RCC 7860 (cell line): Measurements from ENCODE around the gene GPRC5A.
"Not testable (repeated sequence)": the region's sequence is repeated elsewhere in the genome, so short reads cannot be mapped to it uniquely, and the experiment has no call there.

Source experiments
- DNase-seq: peaks from one replicate; pipeline ENCODE4 v3.0.0-alpha.2; 2015; ENCODE audit warnings: low spot score
- FAIRE-seq: peaks from 2 replicates; lab custom pipeline; 2012; peaks lifted over from hg19 to GRCh38; lab: Jason Lieb, UNC

The GPRC5A gene

DNA sequence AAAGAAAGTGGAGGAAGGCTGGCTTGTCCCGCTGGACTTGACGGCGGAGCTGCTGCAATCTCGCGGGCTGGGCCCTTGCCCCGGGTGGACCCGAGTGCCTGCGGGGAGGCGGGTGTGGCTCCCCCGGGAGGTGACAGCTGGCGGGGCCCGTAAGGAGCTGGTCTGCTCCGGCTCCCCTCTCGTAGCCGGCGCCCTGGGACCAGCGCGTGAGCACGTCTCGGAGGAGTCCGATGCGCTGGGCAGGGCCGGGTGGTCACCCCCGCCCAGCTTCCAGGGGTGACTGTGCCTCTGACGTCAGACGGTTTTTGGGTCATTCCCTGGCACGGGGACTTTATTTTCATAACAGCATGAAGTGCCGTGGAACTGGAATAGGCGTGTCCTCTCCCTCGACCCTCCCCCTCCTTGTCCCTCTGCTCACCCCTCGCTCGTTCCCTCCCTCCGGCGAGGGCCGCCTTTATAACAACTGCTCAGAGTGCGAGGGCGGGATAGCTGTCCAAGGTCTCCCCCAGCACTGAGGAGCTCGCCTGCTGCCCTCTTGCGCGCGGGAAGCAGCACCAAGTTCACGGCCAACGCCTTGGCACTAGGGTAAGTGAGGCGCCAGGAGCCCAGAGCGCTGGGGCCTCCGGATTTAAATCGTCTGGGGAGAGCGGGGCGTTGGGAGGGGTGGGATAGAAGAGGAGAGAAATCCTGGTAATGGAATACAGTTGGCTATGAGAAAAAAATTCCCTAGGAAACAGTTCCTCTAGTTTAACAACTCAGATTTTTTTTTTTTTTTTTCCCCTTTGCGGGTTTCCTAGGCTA, at the start of gene GPRC5A:
Gene GPRC5A, plus strand, starts transcription at position 483 of the 801 bp plus-strand sequence. CDS start 16,688 bp downstream, outside the sequence.
- peak; percentile 86 for DNase-seq
- FAIRE-seq: peak; percentile 54

GRCh38 chr12:12845794-12846243, 45.5 kb upstream of the GPRC5A start:
- no peak for FAIRE-seq
- DNase-seq: no peak

DNA sequence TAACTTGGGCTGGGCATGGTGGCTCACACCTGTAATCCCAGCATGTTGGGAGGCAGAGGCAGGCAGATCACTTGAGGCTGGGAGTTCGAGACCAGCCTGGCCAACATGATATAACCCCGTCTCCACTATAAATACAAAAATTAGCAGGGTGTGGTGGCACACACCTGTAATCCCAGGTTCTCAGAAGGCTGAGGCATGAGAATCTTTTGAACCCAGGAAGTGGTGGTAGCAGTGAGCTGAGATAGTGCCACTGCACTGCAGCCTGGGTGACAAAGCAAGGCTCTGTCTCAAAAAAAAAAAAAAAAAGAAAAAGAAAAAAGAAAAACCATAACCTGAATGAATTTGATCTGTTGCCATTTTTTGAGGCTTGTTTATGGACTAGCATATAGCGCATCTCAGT, 44.6 kb upstream of the GPRC5A start:
- FAIRE-seq, DNase-seq: not testable (repeated sequence)

GRCh38 chr12:12853435-12853834, 37.9 kb upstream of the GPRC5A start:
- FAIRE-seq (no peak), DNase-seq (no peak)

- FAIRE-seq (no peak), DNase-seq (peak; percentile 25)
Observed at GRCh38 chr12:12859690-12860089, 31.7 kb upstream of the GPRC5A start.

DNA sequence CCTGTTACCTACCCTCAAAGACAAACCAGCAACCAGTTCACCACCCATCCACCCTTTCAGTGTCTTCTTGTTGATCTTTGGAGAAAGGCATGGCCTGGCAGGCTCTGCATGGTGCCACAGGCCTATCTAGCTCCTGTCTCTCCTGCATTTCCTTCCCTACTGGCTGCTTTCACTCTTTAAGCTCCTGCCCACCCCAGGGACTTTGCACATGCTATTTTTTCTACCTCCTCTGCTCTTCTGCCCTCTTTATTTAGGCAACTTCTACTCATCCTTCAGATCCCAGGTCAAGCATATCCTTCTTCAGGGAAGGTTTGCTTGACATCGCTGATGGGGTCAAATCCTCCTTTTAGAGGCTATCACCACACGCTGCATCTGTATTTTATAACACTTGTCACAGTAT, 27.1 kb upstream of the GPRC5A start:
- FAIRE-seq: no peak
- DNase-seq: no peak

GRCh38 chr12:12868477-12869235, 22.7 kb upstream of the GPRC5A start:
- no peak for DNase-seq
- FAIRE-seq: no peak

- FAIRE-seq (peak; percentile 81), DNase-seq (peak; percentile 91)
Observed at GRCh38 chr12:12870465-12870864, 20.9 kb upstream of the GPRC5A start.

- no peak for FAIRE-seq
- no peak for DNase-seq
Observed at GRCh38 chr12:12871587-12872138, 19.7 kb upstream of the GPRC5A start.

- FAIRE-seq: peak; percentile 65
- peak; percentile 82 for DNase-seq
Observed at GRCh38 chr12:12872139-12872933, 19.0 kb upstream of the GPRC5A start.

DNA sequence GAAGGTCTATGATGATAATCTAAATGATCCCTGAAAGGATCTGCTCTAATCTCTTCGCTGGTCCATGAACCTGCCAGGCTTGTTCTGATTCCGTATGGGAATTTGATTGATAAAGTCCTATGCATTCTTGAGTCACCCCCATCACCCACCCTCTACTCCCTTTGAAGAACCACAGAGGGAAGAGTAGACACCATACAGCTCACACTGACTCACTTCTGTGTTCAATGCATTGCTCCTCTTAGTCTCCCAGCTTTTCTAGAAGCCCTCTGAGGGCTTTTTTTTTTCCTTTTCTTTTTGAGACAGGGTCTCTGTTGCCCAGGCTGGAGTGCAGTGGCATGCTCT, 18.5 kb upstream of the GPRC5A start:
- DNase-seq (peak; percentile 61), FAIRE-seq (peak; percentile 25)

GRCh38 chr12:12874029-12874428, 17.3 kb upstream of the GPRC5A start:
- FAIRE-seq: no peak

DNA sequence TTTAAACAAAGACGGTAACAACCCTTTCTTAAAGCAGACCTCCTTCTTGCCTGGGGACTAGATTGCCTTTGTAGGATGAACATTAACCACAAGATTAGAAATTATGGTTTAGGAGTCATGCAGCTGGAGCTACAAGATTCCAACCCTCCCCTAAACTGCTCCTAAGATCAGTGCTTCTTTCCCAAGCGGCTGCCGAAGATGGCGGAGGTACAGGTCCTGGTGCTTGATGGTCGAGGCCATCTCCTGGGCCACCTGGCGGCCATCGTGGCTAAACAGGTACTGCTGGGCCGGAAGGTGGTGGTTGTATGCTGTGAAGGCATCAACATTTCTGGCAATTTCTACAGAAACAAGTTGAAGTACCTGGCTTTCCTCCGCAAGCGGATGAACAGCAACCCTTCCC, 16.1 kb upstream of the GPRC5A start:
- not testable (repeated sequence) for FAIRE-seq, DNase-seq

More at GRCh38 chr12:12874029-12874428, 17.3 kb upstream of the GPRC5A start:
- no peak for DNase-seq

DNA sequence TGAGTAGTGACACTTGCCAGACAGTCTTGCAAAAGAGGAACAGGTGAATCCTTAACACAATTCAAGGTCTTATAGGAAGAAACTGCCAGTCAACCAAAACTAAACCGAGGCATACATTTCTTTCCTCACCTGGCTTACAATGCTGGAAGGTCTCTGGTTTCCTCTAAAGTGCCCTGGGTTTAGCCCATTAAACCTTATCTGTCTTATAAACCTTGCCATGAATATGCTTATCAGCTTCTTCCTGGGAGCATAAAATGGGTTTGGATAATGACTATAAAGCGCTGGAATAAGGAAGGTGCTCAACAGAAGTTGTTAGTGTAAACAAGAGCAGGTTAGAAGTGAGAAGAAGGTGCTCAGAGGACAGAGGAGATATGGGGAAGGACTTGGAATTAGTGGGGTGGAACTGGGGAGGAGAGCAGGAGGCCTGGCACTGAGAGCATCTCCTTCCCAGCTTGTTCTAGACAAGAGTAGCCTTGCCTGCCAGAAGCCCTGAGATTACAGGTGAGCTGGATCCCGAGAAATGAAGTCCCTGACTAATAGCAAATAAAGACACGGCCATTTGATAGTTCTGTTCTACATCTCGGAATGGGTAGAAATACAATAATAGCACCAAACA, 14.1 kb upstream of the GPRC5A start:
- no peak for FAIRE-seq
- no peak for DNase-seq

DNA sequence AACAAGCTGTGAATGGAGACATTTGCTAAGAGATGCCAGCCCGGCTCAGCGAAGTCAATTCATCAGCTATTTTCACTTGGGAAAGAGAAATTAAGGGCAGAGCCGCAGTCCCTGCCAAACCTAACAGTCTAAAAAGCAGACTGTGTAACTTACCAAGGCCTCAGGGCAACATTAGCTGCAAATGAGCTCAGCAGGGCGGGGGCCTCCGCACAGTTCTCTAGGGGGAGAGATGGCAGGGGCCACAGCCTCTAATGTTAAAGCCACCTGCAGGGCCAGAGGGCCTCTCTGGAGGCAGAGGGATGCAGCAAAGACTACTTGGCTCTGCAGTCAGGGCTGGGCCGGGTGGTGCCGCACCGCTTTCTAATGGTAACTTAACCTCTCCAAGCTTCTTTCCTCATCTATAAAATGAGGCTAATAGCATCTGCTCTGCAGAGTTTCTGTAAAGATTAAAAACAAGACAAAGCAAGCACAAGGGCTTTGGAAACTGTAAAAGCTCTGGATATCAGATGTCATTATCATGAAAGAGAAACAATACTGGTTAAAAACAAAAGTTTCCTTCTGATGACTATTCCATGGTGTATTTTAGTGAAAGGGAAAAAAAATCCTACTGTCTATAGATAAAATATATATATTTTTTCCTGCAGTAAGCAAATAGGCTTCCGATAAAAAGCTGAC, 13.4 kb upstream of the GPRC5A start:
- FAIRE-seq (no peak), DNase-seq (no peak)

DNA sequence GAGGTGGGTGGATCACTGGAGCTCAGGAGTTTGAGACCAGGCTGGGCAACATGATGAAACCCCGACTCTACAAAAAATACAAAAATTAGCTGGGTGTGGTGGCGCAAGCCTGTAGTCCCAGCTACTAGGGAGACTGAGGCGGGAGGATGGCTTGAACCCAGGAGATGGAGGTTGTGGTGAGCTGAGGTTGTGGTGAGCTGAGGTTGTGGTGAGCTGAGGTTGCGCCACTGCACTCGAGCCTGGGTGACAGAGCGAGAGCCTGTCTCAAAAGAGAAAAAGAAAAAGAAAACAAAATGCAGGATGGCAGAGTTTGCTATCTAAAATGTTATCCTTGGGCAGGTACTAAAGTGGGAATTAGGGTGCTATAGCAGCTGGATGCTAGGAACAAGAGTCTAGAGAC, 10.8 kb upstream of the GPRC5A start:
- FAIRE-seq: no peak
- no peak for DNase-seq

DNA sequence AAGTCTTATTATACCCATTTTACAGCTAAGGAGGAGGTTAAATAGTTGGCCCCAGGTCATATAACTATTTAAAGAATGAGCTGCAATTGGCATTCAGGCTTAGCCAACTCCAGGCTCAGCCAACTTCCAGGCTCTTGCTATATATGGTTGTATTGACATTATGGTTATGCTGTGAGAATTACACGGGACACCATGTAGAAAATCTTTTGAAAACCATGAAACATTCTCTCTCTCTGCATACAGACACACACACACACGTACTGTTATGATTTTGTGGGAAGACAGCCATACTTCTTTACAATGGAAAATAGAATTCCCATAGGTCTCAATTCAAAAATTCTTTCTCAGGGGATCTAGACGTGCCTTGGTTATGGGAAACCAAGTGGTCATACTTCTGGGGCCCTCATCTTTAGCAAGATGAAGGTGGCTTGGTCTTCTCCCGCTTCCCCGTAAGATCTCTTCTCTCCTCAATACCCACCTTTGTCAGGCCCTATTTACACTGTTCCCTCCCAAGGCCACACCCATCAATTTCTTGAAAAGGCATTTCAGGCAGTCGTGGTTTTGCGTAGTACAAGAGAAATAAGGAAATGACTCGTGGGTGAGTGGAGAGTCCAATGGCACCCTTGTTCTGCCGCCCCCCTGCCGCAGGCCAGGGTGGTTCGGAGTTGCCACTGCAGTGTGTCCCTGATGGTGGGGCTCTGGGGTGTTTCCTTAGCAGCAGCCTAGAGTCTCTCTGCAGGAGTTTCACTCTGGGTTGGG, 10.0 kb upstream of the GPRC5A start:
- FAIRE-seq (no peak), DNase-seq (peak; percentile 37)

- FAIRE-seq: no peak
- DNase-seq: no peak
Observed at GRCh38 chr12:12882288-12882687, 9.1 kb upstream of the GPRC5A start.

DNA sequence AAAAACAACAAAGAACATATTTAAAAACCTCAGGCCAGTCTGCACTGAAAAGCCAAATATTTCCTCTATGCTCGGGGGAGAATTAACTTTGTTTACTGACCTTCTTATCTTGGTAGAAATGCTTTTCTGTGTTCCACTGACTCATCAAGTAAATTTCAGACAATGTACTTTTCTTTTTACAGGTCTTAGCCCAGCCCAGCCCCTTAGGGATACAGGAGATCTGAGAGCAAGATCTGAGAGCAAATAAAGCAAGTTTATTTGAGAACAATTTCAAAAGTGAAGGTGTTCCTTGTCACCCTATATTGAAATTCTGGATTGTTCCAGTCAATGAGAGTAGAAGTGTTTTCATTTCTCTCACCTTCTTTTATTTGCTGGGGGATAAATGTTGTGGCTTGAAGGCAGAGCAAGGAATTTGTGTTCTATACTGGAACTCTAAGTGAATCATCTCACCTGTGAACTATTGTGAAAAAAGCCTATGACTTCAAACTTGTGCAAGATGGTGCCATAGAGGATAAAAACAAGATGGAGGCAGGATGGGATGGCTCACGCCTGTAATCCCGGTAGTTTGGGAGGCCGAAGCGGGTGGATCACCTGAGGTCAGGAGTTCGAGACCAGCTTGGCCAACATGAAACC, 7.9 kb upstream of the GPRC5A start:
- FAIRE-seq (no peak), DNase-seq (peak; percentile 12)
